ENCODE measurements around the gene GALNTL6.
A peak's percentile ranks its signal among the peaks of the same experiment; 100 is the strongest.
"Not testable (repeated sequence)": the region's sequence is repeated elsewhere in the genome, so short reads cannot be mapped to it uniquely, and the experiment has no call there.

The GALNTL6 gene

GRCh38 chr4:172778583-172778982, 965.4 kb downstream of the GALNTL6 start:
- no peak for ATAC-seq (replicated peaks)
- Mint-ChIP-seq H3K4me3 (no peak overlapping the region), H3K9me3 (no peaks in the 10 kb centered on the region), H3K36me3 (no peaks in the 10 kb centered on the region), H3K27me3 (no peaks in the 10 kb centered on the region), H3K27ac (no peak overlapping the region), H3K4me1 (no peaks in the 10 kb centered on the region)
- no peak for DNase-seq

DNA sequence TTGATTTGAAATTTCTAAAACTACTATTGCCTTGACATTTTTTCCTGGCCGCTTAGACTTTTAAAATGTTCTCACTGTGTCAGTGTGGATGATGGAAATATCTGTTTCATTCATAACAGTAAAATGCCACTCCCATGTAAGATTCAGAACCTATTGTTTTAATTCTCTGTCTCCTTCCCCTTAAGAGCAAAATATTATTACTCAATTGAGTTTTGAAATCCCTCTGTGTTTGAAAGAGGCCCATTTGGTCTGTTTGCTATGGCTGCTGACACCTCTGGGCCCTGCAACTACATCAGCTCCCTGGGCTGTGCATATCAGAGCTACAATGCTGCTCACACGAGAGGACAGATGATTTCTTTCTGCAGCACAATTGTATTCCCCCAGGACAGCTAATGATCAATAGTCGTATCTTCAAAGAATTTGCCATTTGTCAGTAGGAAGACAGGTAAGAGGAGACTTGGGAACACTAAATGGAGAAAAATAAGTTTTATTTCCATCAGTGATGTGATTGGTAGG, 967.4 kb downstream of the GALNTL6 start:
- Mint-ChIP-seq H3K9me3 (no peaks in the 10 kb centered on the region), H3K27ac (no peak overlapping the region), H3K4me3 (no peak overlapping the region), H3K4me1 (no peaks in the 10 kb centered on the region), H3K27me3 (no peaks in the 10 kb centered on the region), H3K36me3 (no peaks in the 10 kb centered on the region)
- DNase-seq (no peak), ATAC-seq (replicated peaks) (no peak)

- ATAC-seq (replicated peaks) = no peak
- H3K9me3 Mint-ChIP-seq = no peaks in the 10 kb centered on the region
These were observed 972.4 kb downstream of the GALNTL6 start for GRCh38 chr4:172785613-172786012.

DNA sequence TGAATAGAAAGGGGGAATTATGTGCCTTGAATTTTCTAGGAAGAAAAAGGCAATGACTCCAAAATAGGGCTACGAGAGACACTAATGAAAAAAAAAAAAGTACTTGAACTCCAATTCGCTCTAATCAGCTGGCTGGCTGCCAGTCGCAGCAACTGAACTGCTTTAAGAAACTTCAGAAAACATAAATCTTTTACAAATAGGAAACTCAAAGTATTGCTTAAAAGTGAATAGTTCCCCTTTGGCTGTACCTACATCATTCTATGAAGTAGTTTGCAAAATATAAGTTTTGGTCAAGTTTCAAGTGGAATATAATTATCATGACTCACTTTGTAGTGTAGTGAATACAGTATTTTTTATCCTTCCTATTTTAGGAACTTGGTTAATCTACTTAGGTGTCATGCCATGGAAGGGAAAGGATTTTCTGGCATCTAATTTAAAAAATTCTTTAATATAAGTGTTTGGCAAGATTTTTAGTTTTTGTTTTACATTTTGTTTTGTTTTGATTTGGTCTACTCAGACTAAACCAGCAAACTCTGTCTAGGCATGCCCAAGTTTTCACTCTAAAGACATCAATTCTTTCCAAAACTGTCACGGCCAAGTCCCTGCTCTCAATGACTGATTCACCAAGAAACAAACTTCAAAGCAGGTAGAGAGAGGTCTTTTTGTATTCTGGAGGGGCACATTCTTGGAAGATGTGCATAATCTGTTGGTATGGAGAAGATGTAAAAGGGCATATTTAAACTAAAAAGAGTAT, 973.0 kb downstream of the GALNTL6 start:
- no peaks in the 10 kb centered on the region for H3K36me3 Mint-ChIP-seq
- H3K4me3 Mint-ChIP-seq = no peak overlapping the region
- H3K9me3 Mint-ChIP-seq = no peaks in the 10 kb centered on the region
- H3K4me1 Mint-ChIP-seq = no peaks in the 10 kb centered on the region
- peaks cover 0 to 4% of the 10 kb centered on the region in 2 donors for H3K27me3 Mint-ChIP-seq
- H3K27ac Mint-ChIP-seq = no peak overlapping the region
- DNase-seq = no peak
- ATAC-seq (replicated peaks) = no peak

More at GRCh38 chr4:172785613-172786012, 972.4 kb downstream of the GALNTL6 start:
- no peak overlapping the region for H3K27ac Mint-ChIP-seq
- H3K4me3 Mint-ChIP-seq = no peak overlapping the region
- DNase-seq = no peak
- H3K27me3 Mint-ChIP-seq = peaks cover 0 to 4% of the 10 kb centered on the region in 2 donors
- H3K36me3 Mint-ChIP-seq = no peaks in the 10 kb centered on the region
- no peaks in the 10 kb centered on the region for H3K4me1 Mint-ChIP-seq

GRCh38 chr4:172787111-172787510, 973.9 kb downstream of the GALNTL6 start:
- Mint-ChIP-seq H3K4me3 (no peak overlapping the region), H3K27me3 (peaks cover 0 to 4% of the 10 kb centered on the region in 2 donors), H3K4me1 (no peaks in the 10 kb centered on the region), H3K9me3 (no peaks in the 10 kb centered on the region), H3K27ac (no peak overlapping the region), H3K36me3 (no peaks in the 10 kb centered on the region)
- DNase-seq (no peak), ATAC-seq (replicated peaks) (no peak)

- DNase-seq = no peak
- no peaks in the 10 kb centered on the region for H3K9me3 Mint-ChIP-seq
- no peaks in the 10 kb centered on the region for H3K36me3 Mint-ChIP-seq
- no peak for ATAC-seq (replicated peaks)
- peaks cover 0 to 4% of the 10 kb centered on the region in 2 donors for H3K27me3 Mint-ChIP-seq
- no peak overlapping the region for H3K4me3 Mint-ChIP-seq
- no peaks in the 10 kb centered on the region for H3K4me1 Mint-ChIP-seq
- H3K27ac Mint-ChIP-seq = no peak overlapping the region
These were observed 978.6 kb downstream of the GALNTL6 start for GRCh38 chr4:172791841-172792240.

GRCh38 chr4:172793565-172794306, 980.5 kb downstream of the GALNTL6 start:
- no peaks in the 10 kb centered on the region for H3K9me3 Mint-ChIP-seq
- ATAC-seq (replicated peaks) = no peak
- no peaks in the 10 kb centered on the region for H3K36me3 Mint-ChIP-seq

GRCh38 chr4:172794307-172794703, 981.1 kb downstream of the GALNTL6 start:
- Mint-ChIP-seq H3K4me3 (no peak overlapping the region), H3K4me1 (no peaks in the 10 kb centered on the region), H3K27me3 (no peaks in the 10 kb centered on the region), H3K36me3 (no peaks in the 10 kb centered on the region), H3K27ac (no peak overlapping the region), H3K9me3 (no peaks in the 10 kb centered on the region)
- DNase-seq (no peak), ATAC-seq (replicated peaks) (no peak)

More at GRCh38 chr4:172793565-172794306, 980.5 kb downstream of the GALNTL6 start:
- Mint-ChIP-seq H3K27me3 (no peaks in the 10 kb centered on the region), H3K4me1 (no peaks in the 10 kb centered on the region), H3K27ac (no peak overlapping the region), H3K4me3 (no peak overlapping the region)
- no peak for DNase-seq

- not testable (repeated sequence) for H3K36me3 Mint-ChIP-seq, H3K27me3 Mint-ChIP-seq, H3K9me3 Mint-ChIP-seq
These were observed 984.1 kb downstream of the GALNTL6 start for GRCh38 chr4:172797281-172797680.

DNA sequence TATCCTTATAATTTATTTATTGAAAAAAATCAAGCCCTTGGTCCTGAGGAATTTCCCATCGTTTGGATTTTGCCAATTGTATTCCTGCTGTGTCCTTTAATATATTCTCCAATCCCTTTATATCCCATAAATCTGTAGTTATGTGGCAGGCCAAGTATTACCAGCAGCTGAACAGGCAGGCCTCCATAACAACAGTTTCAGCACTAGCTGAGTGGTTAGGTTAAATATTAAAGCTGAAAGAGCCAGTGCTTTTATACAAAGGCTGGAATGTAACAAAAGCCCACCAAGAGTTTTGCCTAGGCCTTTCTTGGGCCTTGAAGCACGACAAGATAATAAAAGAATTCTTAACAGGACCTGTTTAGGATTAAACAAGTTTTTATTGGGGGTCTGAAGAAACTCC, 988.8 kb downstream of the GALNTL6 start:
- Mint-ChIP-seq H3K36me3 (no peaks in the 10 kb centered on the region), H3K4me1 (no peaks in the 10 kb centered on the region), H3K27ac (no peak overlapping the region), H3K9me3 (no peaks in the 10 kb centered on the region), H3K4me3 (no peak overlapping the region), H3K27me3 (no peaks in the 10 kb centered on the region)
- ATAC-seq (replicated peaks) = no peak
- no peak for DNase-seq

More at GRCh38 chr4:172797281-172797680, 984.1 kb downstream of the GALNTL6 start:
- not testable (repeated sequence) for ATAC-seq (replicated peaks); H3K4me1 Mint-ChIP-seq; H3K4me3 Mint-ChIP-seq; DNase-seq; H3K27ac Mint-ChIP-seq

- no peaks in the 10 kb centered on the region for H3K27me3 Mint-ChIP-seq
- ATAC-seq (replicated peaks) (no peak), DNase-seq (no peak)
- H3K4me1 Mint-ChIP-seq = peaks cover 0 to 4% of the 10 kb centered on the region in 2 donors
- H3K27ac Mint-ChIP-seq = no peak overlapping the region
- no peaks in the 10 kb centered on the region for H3K36me3 Mint-ChIP-seq
- no peaks in the 10 kb centered on the region for H3K9me3 Mint-ChIP-seq
- H3K4me3 Mint-ChIP-seq = no peak overlapping the region
These were observed 993.6 kb downstream of the GALNTL6 start for GRCh38 chr4:172806841-172807240.

GRCh38 chr4:172808196-172808595, 995.0 kb downstream of the GALNTL6 start:
- no peak for ATAC-seq (replicated peaks)
- H3K36me3 Mint-ChIP-seq = no peaks in the 10 kb centered on the region
- no peaks in the 10 kb centered on the region for H3K9me3 Mint-ChIP-seq
- peaks cover 4 to 5% of the 10 kb centered on the region in 2 donors for H3K4me1 Mint-ChIP-seq
- no peak overlapping the region for H3K4me3 Mint-ChIP-seq
- H3K27me3 Mint-ChIP-seq = no peaks in the 10 kb centered on the region
- H3K27ac Mint-ChIP-seq = no peak overlapping the region
- DNase-seq = no peak

DNA sequence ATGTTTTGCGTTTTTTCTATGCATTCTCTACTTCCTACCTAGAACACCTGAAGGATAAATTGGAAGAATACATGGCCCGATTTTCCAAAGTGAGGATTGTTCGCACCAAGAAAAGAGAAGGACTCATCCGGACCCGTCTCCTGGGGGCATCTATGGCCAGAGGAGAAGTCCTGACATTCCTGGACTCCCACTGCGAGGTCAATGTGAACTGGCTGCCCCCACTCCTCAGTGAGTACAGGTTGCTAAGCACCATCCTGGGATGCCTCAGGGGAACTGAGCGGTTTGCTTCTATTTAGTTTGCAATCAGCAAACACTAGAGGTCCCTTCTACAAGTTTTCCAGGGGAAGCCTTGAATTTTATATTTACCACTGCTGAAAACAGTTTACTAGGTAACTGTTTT, 996.1 kb downstream of the GALNTL6 start:
- Mint-ChIP-seq H3K4me1 (peaks cover 6 to 11% of the 10 kb centered on the region in 2 donors), H3K27me3 (no peaks in the 10 kb centered on the region), H3K4me3 (no peak overlapping the region), H3K36me3 (no peaks in the 10 kb centered on the region), H3K27ac (no peak overlapping the region), H3K9me3 (no peaks in the 10 kb centered on the region)
- DNase-seq = no peak
- ATAC-seq (replicated peaks) = no peak

GRCh38 chr4:172813359-172813923, 1000.2 kb downstream of the GALNTL6 start:
- peaks cover 6 to 11% of the 10 kb centered on the region in 2 donors for H3K4me1 Mint-ChIP-seq
- DNase-seq (no peak), ATAC-seq (replicated peaks) (peak; percentile 72 to 81)
- H3K4me3 Mint-ChIP-seq = peak overlapping the region in 1 of 2 donors; percentile 17
- no peak overlapping the region for H3K27ac Mint-ChIP-seq
- no peaks in the 10 kb centered on the region for H3K9me3 Mint-ChIP-seq
- H3K27me3 Mint-ChIP-seq = no peaks in the 10 kb centered on the region
- H3K36me3 Mint-ChIP-seq = no peaks in the 10 kb centered on the region
